HG02870 (cell line): Measurements from ENCODE around the gene ULK4.

Experiments
- ATAC-seq: cut with Tn5 transposase; IDR thresholded peaks from one replicate; pipeline ENCODE4 v1.9.1; 2021; ENCODE audit warnings: mild to moderate bottlenecking, moderate library complexity; ENCODE audit not compliant: unreplicated experiment

Gene ULK4

DNA sequence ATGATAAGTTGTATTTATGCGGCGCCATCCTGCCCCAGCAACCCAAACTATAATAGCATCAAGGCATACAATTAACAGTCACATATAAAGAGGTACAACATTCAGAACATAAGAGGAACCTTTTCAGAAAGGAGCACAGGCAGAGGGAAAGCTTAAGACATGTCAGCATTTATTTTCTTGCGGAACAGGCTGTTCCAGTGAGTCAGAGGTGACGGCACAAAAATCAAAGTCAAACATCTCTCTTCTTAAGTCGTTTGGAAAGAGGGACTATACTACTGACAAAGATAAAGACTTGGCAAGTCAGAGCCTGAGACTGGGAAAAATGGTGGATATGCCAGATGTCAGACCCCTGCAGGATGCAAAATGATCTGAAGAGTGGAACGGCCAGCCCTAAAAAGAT lies 634.2 kb downstream of the ULK4 start:
- no peak for ATAC-seq

DNA sequence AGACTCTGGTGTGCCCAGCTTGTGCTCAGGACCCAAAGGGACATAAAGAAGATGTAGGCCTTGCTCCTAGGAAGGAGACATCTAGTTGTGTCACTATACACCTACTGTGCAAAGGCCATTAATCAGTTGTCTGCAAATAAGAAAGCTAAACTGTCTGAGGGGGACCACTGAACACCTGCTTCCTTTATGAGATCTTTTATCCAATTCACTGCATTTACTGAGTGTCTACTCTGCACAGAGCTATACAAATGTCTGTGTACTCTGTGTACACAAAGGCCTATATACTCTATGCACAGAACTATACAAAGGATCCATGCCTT lies 637.8 kb downstream of the ULK4 start:
- no peak for ATAC-seq

DNA sequence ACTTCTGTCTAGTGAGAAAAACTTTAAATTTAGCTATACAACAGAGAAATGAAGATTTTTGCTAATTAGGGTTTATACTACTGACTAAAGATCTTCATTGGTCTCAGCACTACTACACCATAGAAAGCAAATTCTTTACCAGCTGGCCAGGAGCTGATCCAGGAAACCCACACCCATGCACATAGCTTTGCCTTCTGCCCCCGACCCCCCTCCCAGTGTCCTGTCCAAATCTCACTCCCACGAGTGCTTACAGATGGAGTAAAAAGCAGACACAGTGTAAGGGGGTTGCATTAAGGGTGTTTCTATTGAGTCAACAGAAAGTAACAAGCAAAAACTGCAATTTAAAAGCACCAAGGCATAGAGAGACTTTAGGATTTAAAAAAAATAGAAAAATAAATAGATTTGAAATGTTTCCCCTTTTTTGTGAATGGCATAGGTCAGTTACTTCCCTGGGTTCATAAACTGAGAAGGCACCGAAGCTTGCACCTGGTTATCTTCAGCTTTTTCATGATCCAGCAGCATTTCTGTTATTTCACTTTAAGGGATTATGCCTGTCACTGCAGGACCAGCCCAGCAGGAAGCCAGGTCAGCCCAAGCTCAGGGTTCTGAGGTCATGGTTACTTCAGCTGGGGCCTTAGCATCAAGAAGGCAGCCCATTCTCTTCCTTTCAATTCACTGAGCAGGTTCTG lies 638.3 kb downstream of the ULK4 start:
- ATAC-seq, result no peak

DNA sequence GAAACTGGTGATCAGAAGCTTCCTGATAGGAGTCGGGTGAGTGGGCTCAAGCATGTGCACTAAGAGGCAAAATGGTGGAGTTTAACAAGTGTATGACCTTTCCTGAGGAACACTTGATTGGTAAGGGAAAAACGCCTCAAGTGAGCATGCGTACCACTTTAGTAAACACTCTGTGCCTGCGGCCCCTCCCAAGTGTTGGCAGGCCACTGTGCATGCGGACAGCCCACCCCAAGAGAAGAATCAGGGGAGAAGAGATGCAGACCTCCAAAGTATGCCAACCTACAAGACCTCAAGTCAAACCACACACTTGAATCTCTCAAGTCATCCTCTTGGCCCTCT lies 640.3 kb downstream of the ULK4 start:
- no peak for ATAC-seq

DNA sequence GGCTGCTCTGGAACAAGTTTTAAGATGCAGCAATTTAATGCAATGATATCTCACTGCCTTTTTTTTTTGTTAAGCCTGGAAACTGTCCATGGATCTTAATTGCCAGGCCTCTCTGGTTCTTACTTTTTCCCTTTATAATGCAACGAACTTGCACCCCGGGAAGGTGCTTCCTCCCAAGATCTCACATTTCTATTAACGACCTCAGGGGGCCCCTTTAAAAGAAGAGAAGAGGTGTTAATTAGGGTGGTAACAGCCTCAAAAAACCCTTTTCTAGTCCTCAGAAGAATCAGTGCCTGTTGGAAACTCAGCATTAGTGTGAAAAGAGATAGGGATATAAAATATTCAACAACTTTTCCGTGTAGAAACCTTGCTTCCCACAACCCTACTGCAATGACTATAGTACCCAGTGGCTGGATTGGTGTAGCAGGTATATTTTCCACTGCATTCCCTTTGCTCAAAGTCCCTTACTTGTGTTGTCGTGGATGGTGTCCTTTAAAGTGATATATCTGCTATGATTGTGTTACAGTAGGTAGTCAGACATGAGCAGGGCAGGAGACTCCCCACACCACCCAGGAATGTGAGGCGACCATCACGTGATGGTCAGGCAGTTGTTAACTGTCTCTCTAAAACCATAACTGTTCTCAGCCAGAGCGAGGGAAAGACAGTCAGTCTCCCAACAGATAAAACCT lies 640.8 kb downstream of the ULK4 start:
- no peak for ATAC-seq

DNA sequence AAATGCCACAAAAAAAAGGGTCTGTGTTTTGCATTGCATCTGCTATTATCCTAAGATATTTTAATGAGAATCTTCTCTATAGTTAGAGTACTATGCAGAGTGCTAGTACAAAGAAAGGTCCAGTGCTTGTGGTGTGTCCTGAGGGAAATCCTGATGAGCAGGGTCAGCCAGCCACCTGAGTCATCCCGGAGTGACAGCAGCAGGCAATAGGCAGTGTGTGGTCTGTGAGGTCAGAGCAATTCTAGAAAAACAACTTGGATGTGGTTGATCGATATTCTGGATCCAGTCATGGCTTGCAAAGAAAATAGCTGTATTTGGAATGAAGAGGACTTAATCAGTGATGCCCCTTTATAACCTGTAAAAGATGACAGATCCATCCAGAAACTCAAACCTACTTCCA lies 643.4 kb downstream of the ULK4 start:
- ATAC-seq, result no peak

DNA sequence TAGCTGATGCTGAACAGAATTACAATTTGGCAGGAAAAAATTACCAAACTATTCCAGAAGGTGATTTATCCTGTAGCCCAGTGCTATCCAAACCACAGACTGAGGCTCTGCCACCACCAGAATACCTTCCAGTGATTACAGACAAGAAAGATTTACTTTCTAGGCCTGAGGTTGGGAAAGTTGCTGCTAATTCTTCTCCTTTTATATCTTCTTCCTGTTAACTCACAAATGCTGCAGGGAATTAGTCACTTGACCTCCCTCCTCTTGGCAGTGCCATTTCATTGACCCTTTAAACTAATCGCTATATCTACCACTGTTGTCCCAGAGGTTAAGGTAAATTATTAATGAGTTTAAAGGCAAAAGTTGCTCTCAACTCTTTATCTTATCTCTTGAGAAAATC lies 644.2 kb downstream of the ULK4 start:
- no peak for ATAC-seq

DNA sequence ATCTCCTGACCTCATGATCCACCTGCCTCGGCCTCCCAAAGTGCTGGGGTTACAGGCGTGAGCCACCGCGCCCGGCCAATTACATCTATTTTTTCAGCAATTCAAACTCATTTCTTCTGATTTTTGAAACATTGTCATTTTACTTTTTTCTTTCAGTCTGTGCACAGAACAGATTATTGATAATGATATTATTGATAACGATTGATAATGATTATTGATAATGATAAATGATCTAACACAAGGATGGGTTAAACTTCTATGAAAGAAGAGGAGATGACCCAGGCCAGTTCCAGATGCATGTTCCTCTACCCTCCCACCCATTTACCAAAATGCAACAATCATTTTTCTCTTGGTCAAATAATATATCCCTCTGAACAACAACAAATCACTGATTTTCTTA lies 644.6 kb downstream of the ULK4 start:
- ATAC-seq, result no peak

DNA sequence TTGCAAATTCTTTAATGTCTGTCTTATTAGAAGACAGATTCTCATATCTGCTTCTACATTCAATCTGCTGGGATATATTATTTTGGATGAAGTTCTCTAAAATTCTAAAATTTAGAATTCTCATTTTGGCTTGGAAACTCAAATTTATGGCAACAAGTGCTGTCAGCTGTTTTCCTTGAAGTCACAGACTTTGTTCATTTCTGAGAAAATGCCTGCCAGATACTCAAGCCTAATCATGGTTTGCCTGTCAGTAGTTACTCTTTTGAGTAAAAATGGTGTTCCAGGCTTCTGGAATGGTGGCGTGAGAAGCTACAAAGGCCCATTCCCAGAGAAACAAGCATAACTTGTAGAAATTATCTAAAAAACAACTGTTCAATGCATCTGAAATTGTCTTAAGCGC lies 646.8 kb downstream of the ULK4 start:
- ATAC-seq, result no peak

DNA sequence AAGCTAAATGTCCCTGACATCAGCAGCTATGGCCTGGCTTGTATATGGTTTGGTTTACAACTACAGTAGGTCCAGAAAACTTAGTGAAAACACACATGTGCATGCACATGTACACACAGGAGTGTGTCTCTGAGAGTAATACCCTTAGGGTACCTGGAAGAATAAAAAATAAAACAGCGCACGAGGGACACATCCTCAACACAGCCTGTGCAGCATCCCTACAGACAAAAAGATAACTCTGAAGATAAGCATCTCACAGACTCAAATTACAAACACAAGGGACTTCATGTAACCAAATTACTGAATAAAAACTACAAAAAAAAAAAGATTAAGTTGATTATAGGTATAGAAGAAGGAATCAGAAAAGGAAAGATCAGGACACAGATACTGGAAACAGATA lies 653.8 kb downstream of the ULK4 start:
- no peak for ATAC-seq

DNA sequence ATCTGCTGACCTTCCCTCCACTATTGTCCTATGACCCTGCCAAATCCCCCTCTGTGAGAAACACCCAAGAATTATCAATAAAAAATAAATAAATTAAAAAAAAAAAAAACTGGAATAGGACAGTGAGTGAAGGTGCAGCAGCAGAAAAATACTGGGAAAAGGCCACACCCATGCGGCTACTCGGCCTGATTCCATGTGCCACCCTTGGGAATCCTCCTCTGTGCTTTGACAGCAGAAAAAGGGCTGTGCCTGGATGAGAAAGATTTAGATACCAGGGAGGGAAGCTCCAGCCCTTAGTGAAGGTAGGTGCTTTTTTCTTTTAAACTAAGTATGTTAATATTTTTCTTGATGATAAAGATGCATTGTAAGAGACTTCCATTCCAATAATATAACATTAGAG lies 654.8 kb downstream of the ULK4 start:
- ATAC-seq, result no peak

DNA sequence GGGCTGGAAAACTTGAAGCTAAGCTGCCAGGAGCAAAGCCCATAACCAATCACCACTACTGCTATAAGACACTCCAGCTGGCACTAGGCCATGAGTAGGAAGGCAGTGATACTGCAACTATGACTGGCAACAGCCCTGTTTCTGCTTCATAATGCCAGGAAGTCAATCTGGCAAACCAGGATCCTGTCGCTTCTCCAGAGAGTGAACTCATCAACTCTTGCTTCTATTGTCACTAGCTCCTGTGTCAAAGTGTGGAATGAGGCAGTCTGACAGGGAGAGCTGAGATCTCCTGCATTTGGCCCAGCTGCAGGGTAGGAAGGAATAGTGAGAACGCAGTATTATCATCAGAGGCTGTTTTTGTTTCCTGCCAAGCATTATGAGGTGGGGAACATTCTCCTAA lies 657.3 kb downstream of the ULK4 start:
- ATAC-seq, result no peak

DNA sequence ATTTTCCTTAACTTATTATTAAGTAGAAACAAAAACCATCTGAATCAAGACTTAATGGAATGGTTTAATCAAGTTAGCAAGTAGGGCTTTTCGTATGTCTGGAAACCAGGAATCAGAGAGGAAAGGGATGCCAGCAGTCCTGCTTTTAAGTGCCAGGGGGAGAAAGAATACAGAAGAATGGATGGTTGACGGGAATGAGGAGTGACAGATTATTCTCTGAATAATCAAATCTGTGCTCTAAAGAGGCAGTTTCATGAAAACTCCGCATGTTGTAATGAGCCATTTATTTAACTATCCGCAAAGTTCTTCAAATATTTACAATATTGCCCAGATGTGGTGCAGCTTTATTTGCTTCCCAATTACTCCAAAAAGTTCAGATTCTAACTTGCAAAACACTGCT lies 659.6 kb downstream of the ULK4 start:
- no peak for ATAC-seq

DNA sequence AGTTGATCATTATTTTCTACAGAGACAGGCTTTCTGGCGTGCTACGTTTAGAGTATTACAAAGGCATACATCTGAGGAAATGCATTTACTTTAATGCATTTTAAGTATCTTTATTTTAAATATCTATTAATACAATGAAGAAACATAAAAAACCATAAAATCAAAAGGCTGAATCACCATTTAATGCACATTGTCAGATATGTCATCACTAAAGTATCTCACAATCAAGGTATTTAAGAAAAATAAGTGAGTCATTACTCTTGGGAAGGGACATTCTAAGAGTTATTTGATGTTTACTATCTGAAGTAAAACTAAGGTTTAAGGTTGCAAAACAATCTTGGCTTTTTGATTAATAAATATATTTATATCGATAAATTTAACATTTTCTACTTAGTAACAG lies 660.4 kb downstream of the ULK4 start:
- no peak for ATAC-seq

DNA sequence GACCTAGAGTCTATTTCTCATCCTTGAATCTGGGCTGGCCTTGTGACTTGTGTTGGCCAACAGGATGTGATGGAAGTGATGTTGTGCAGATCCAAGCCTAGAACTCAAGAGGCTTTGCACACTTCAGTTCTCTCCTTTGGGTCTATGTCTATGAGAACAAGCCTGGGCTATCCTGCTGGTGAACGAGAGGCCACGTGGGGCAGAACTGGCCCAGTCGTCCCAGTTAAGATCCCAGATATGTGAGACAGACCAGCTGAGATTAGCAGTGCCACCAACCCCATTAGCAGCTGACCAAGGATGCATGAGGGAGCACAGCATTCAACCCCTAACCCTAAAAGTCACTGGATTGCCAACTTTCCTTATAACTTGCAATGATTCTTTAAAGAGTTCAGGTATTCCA lies 662.9 kb downstream of the ULK4 start:
- no peak for ATAC-seq

DNA sequence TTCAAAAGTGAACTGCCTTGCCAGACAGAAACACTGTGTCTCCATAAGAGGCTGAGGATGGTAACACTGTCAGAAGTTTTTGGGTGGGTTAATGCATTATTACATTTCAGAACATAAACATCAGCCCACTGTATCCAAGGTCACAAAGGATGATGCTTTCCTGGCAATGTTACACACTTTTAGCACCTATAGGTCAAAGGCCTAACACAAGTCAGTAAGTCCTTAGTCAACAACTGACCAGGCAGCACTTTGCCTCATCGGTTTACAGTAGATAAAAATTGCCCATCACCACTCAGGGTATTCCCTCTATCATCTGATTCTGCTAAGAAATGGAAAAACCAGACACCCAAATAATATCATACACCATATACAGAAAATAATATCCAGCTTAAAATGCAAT lies 664.2 kb downstream of the ULK4 start:
- no peak for ATAC-seq

DNA sequence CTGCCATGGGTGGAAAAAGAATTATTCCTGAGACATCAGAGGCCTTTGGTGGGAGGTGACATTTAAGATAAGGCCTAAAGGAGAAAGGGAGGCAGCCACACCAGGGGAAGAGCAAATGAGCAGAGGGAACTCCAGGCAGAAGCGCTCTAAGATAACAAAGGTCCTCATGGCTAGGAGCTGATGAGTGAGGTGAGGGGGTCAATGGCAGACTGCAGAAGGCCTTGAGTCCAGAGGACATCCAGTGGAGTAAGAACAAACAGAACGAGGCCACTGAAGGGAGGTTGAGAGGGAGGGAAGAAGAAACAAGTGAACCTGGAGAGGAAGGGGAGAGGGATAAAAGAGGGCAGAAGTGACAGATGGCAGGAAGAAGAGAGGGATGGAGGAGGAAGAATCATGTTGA lies 665.3 kb downstream of the ULK4 start:
- no peak for ATAC-seq

DNA sequence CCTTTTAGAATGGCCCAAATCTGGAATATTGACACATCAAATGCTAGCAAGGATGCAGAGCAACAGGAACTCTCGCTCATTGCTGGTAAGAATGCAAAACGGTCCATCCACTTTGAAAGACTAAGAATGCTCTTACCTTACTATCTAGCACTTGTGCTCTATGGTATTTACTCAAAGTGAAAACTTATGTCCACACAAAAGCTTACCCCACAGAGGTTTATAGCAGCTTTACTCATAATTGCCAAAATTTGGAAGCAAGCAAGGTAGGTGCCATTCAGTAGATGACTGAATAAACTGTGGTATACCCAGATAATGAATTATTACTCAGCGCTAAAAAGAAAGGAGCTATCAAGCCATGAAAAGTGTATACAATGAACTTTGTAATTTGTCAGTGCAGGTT lies 666.2 kb downstream of the ULK4 start:
- ATAC-seq, result no peak

DNA sequence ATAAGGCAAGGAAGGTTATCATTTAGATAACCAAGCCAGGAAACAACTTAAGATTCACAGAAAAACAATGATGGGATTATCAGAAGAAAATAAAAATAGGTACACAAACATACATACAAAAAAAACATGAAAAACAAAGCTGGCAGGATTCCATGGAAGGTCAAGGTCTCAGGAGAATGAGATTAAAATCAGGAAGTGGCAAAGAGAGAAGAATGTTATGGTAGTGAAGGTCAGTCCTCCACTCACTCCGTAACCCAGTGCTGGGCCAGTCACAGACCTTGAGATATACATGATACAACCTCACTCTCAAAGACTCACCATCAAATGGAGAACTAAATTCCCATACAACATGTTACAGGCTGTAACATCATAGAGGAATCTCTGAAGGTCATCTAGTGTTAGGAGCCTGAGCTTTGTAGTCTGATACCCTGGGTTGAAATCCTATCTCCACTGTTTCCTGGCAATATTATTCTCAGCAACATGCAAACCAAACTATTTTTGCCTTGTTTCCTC lies 668.7 kb downstream of the ULK4 start:
- ATAC-seq, result no peak

DNA sequence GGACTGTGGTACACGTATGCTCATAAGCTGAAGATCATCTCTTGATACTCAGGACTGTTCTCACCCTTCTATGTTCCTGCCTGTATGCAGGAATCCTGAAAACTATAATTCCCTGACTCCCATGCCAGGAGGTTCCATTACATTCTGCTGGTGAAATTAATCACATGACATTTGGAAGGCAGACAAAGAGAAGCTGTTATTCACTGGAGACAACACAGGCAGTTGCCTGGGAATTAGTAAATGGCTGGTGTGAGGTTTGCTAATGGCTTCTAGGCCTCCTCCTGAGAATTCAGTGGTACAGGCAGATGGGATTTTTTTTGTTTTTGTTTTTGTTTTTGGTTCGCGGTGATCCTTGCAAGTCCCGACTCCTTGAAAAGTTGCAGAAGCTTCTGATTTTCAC lies 671.2 kb downstream of the ULK4 start:
- no peak for ATAC-seq

DNA sequence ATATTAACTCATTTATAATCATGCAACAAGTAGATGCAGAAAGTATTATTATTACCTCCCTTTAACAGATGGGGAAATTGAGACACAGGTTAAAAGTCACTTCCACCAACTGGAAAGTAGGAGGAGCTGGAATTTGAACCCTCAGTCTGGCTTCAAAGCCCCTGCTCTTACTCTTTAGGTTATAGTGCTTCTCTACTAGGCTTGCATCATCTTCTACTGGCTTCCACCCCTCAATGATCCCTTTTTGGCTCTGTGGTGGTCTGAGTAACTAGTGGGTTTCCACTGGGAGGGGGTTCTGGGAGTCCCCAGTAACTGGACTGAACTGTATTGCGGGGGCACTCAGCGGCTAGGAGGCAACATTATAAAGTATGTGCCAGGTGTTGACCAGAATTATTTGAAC lies 671.6 kb downstream of the ULK4 start:
- no peak for ATAC-seq

DNA sequence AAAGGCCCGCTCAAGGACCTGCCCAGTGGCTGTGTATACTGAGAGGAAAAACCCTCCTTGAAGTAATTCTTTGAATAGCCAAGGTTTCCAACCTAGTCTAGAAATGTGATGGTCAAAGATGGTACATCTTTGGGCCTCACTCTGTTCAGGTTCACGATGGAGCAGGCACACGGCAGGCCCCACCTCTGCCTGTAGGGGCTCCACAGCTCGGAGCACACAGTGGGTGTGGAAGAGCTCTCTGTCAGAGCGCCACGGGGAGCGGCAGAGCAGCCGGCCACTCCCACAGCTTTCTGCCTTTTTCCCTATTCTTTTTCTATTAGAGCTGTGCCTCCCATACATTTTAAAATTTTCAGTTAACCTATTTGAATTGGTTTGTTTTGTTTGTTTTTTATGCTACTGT lies 673.1 kb downstream of the ULK4 start:
- ATAC-seq, result no peak

DNA sequence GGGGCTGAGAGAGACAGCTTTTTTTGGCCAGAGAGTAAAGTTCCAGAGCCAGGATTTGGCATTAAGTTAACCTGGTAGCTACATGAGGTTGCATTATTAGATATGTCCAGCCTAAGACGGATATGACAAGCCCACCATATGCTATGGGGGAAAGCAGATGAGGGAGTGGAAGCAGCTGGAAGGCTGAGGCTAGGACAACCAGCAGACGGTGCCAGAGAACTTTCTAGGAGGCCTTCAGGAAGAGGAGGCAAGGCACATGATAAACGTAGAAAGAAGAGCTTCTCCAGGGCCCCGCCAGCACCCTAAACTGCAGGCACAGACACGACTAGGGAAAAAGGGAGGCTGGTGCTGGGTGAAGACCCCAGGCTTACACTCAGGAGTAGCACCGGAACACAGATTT lies 675.6 kb downstream of the ULK4 start:
- no peak for ATAC-seq
